K562 (cell line): ENCODE measurements around the gene TMEM222. TPM values are rescaled to one million over a fixed set of nuclear protein-coding genes. Genes with fewer than 3 reads are reported as not detected.

Experiments used
- CBX8 ChIP-seq: fragments of 200-600 bp; sonication (generic); IDR thresholded peaks from 2 replicates; pipeline ENCODE4 v1.6.1; 2012; ENCODE audit warnings: borderline replicate concordance, mixed run types, low read depth, mild to moderate bottlenecking, moderate library complexity, mixed read lengths, low read length, control low read depth, inconsistent platforms; ENCODE audit not compliant: poor library complexity, severe bottlenecking; ENCODE audit errors: extremely low read depth
- FOXK2 ChIP-seq, 2 experiments: fragments of 450-650 bp; IDR thresholded peaks in 1 of 2; conservative IDR thresholded peaks in 1 of 2; 2 replicates each; pipeline ENCODE4 v1.6.1; 2016; ENCODE audit warnings: low read depth in 2 of 2, mild to moderate bottlenecking in 1 of 2
- FOXP1 ChIP-seq: sonication (generic); formaldehyde crosslinking; IDR thresholded peaks from 2 replicates; pipeline ENCODE4 v1.8.0; 2022; ENCODE audit warnings: mild to moderate bottlenecking, missing genetic modification reagents
- GABPA ChIP-seq: fragments of 200-800 bp; sonication (Bioruptor generic); conservative IDR thresholded peaks from 2 replicates; pipeline ENCODE4 v1.6.1; 2016; ENCODE audit warnings: low read depth, missing genetic modification characterization, missing compliant biosample characterization
- IRF2 ChIP-seq: sonication (generic); formaldehyde crosslinking; IDR thresholded peaks from 2 replicates; pipeline ENCODE4 v1.8.1; 2022; ENCODE audit warnings: mild to moderate bottlenecking, missing genetic modification reagents
- MTA3 ChIP-seq: fragments of 450-650 bp; formaldehyde crosslinking; IDR thresholded peaks from 2 replicates; pipeline ENCODE4 v1.6.1; 2017; ENCODE audit warnings: mild to moderate bottlenecking, borderline replicate concordance
- PCBP1 ChIP-seq: fragments of 200-400 bp; formaldehyde crosslinking; IDR thresholded peaks from 2 replicates; pipeline ENCODE4 v1.6.1; 2018; ENCODE audit warnings: mild to moderate bottlenecking, low read depth, low read length; ENCODE audit not compliant: poor library complexity, severe bottlenecking
- PML ChIP-seq: IDR thresholded peaks from 2 replicates; pipeline ENCODE4 v1.6.1; 2012; ENCODE audit warnings: low read length, inconsistent platforms
- POLR2B ChIP-seq: fragments of 450-650 bp; IDR thresholded peaks from 2 replicates; pipeline ENCODE4 v1.6.1; 2018; ENCODE audit warnings: low read depth; ENCODE audit not compliant: partially characterized antibody
- SAP30 ChIP-seq: fragments of 200-600 bp; sonication (generic); IDR thresholded peaks from 2 replicates; pipeline ENCODE4 v1.6.1; 2012; ENCODE audit warnings: borderline replicate concordance, low read depth, mild to moderate bottlenecking, moderate library complexity, low read length, control low read depth, inconsistent platforms; ENCODE audit not compliant: insufficient read depth, poor library complexity, severe bottlenecking
- SMARCA4 ChIP-seq: fragments of 450-650 bp; IDR thresholded peaks from 2 replicates; pipeline ENCODE4 v1.6.1; 2016
- TCFL5 ChIP-seq: fragments of 250-450 bp; sonication (Bioruptor Pico); conservative IDR thresholded peaks from 2 replicates; pipeline ENCODE4 v1.6.1; 2021; ENCODE audit warnings: mild to moderate bottlenecking, moderate library complexity, matching md5 sums
- ZBTB7A ChIP-seq: IDR thresholded peaks from 2 replicates; pipeline ENCODE4 v1.6.1; 2011; ENCODE audit warnings: low read depth, mild to moderate bottlenecking, low read length, moderate library complexity, borderline replicate concordance; ENCODE audit not compliant: control insufficient read depth
- ZNF408 ChIP-seq: fragments of 250-450 bp; sonication (Bioruptor Pico); IDR thresholded peaks from 2 replicates; pipeline ENCODE4 v1.4.0; 2020; ENCODE audit warnings: low read depth, mild to moderate bottlenecking, moderate library complexity
- polyA plus RNA-seq, 8 experiments: library from polyadenylated mRNA; depleted of rRNA in 4 of 8; stranded (reverse) in 5 of 8; unstranded in 3 of 8; fragments of >200 nt; fragmentation: Nextera tagmentation in 2 of 8; fragmentation: Illumina TruSeq in 1 of 8; extraction: Ambion mirVana in 2 of 8; extraction: Trizol in 1 of 8; gene quantifications; 2 replicates each; pipeline versions ENCODE4 v1.2.1 to v1.2.3, GENCODE V29; 2011 to 2014; ENCODE audit warnings: inconsistent platforms in 1 of 8, missing spikeins in 1 of 8
- total RNA-seq, 7 experiments: library from RNA; depleted of rRNA in 6 of 7; stranded (reverse); fragments of >200 nt in 6 of 7; fragmentation: Illumina TruSeq in 2 of 7; extraction: Trizol in 2 of 7; gene quantifications; 2 replicates each; pipeline versions ENCODE4 v1.2.1 to v1.2.3, GENCODE V29; 2011 to 2021; ENCODE audit warnings: low replicate concordance in 1 of 7
- TF ChIP-seq, protein P1 (sequence below): fragments of 450-650 bp; formaldehyde crosslinking; IDR thresholded peaks from 2 replicates; pipeline ENCODE4 v1.4.0; 2020; ENCODE audit warnings: mild to moderate bottlenecking, moderate library complexity
- TF ChIP-seq, protein P2 (sequence below), 2 experiments: IDR thresholded peaks; 2 replicates each; pipeline ENCODE4 v1.6.1; 2011; ENCODE audit warnings: borderline replicate concordance in 1 of 2, control low read depth in 1 of 2, low read depth in 1 of 2, low read length in 1 of 2, mild to moderate bottlenecking in 1 of 2, mixed read lengths in 1 of 2, moderate library complexity in 1 of 2; ENCODE audit not compliant: insufficient read depth in 1 of 2, insufficient read length in 1 of 2, poor library complexity in 1 of 2, severe bottlenecking in 1 of 2; ENCODE audit errors: extremely low read depth in 1 of 2
- TF ChIP-seq, protein P3 (sequence below): IDR thresholded peaks from 3 replicates; pipeline ENCODE4 v1.6.1; 2011; ENCODE audit warnings: borderline replicate concordance, mild to moderate bottlenecking, moderate library complexity; ENCODE audit not compliant: insufficient read length; ENCODE audit errors: extremely low read depth
- TF ChIP-seq, protein P4 (sequence below): IDR thresholded peaks from 2 replicates; pipeline ENCODE4 v1.6.1; 2016; ENCODE audit warnings: missing genetic modification characterization, missing compliant biosample characterization

Gene TMEM222
- total and polyA plus RNA-seq, 9 of the 15 experiments (the other 6 are each of a cell fraction or from before 2014, with no cell fraction given) = 6.9 to 48.0 (median 32.8) TPM

DNA sequence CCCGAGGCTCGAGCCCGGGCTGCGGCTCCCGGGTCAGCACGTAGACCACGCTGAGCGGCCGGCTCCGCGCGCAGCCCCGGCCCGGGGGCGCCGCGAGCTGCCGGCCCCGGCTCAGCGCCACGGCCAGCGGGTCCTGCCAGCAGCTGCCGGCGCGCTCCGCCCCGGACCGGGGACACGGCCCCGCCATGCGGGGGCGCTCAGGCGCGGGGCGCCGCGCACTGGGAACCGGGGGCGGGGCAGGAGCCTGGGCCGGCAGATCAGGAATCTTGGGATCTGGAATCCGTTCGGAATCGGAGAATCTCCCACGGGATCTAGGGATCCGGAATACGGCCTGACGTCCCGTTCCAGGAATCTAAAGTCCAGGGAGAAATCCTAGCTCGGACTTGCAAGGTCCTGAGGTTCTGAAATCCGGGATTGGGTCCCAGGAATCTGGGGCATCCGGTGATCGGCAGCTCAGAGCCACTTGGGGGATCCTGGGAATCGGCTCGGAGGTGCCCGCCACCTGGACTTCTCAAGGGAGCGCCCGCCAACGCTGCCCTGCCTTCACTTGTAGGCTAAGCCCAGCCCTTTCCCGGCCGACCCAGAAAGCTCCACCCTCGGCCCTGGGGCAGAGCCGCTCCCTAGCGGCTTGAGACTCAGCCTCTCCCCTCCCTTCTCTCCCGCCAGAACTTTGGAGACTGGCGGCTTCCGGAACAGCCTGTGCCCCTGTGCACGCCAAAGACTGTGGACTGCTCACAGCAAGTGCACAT lies 44.6 kb downstream of the TMEM222 start, which contains the start of gene MAP3K6 (continued):
- 0 out of 2 replicates have a peak, but pooled peaks have one; percentile 31 for TF ChIP-seq FOXP1 (CRISPR knock-in tag)
- peak; percentile 14; the same call in 1 of the 2 replicates for TF ChIP-seq ZBTB7A
- peak; percentile 82 for TF ChIP-seq SAP30
- TF ChIP-seq, protein P1, sequence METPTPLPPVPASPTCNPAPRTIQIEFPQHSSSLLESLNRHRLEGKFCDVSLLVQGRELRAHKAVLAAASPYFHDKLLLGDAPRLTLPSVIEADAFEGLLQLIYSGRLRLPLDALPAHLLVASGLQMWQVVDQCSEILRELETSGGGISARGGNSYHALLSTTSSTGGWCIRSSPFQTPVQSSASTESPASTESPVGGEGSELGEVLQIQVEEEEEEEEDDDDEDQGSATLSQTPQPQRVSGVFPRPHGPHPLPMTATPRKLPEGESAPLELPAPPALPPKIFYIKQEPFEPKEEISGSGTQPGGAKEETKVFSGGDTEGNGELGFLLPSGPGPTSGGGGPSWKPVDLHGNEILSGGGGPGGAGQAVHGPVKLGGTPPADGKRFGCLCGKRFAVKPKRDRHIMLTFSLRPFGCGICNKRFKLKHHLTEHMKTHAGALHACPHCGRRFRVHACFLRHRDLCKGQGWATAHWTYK (CRISPR knock-in tag) = no peak
- TF ChIP-seq ZNF408 = no peak
- peak; percentile 63 for TF ChIP-seq POLR2B
- no peak; the same call in 1 of the 2 replicates for TF ChIP-seq PML
- TF ChIP-seq, protein P2, sequence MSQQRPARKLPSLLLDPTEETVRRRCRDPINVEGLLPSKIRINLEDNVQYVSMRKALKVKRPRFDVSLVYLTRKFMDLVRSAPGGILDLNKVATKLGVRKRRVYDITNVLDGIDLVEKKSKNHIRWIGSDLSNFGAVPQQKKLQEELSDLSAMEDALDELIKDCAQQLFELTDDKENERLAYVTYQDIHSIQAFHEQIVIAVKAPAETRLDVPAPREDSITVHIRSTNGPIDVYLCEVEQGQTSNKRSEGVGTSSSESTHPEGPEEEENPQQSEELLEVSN (IDR thresholded peaks at IDR 0.05; ENCODE audit: borderline replicate concordance in 1 of 2, extremely low read depth in 1 of 2, insufficient read depth in 1 of 2, insufficient read length in 1 of 2, low read depth in 1 of 2, low read length in 1 of 2, poor library complexity in 1 of 2, severe bottlenecking in 1 of 2) = peak; percentile 49 to 72
- TF ChIP-seq SMARCA4 = no peak; the same call in 1 of the 2 replicates
- TF ChIP-seq, protein P3, sequence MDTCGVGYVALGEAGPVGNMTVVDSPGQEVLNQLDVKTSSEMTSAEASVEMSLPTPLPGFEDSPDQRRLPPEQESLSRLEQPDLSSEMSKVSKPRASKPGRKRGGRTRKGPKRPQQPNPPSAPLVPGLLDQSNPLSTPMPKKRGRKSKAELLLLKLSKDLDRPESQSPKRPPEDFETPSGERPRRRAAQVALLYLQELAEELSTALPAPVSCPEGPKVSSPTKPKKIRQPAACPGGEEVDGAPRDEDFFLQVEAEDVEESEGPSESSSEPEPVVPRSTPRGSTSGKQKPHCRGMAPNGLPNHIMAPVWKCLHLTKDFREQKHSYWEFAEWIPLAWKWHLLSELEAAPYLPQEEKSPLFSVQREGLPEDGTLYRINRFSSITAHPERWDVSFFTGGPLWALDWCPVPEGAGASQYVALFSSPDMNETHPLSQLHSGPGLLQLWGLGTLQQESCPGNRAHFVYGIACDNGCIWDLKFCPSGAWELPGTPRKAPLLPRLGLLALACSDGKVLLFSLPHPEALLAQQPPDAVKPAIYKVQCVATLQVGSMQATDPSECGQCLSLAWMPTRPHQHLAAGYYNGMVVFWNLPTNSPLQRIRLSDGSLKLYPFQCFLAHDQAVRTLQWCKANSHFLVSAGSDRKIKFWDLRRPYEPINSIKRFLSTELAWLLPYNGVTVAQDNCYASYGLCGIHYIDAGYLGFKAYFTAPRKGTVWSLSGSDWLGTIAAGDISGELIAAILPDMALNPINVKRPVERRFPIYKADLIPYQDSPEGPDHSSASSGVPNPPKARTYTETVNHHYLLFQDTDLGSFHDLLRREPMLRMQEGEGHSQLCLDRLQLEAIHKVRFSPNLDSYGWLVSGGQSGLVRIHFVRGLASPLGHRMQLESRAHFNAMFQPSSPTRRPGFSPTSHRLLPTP = no peak
- no peak for TF ChIP-seq IRF2 (CRISPR knock-in tag)
- no peak for TF ChIP-seq TCFL5 (CRISPR knock-in tag)
- 0 out of 2 replicates have a peak, but pooled peaks have one; percentile 18 for TF ChIP-seq GABPA (tag)
- TF ChIP-seq CBX8 = no peak
- TF ChIP-seq, protein P4, sequence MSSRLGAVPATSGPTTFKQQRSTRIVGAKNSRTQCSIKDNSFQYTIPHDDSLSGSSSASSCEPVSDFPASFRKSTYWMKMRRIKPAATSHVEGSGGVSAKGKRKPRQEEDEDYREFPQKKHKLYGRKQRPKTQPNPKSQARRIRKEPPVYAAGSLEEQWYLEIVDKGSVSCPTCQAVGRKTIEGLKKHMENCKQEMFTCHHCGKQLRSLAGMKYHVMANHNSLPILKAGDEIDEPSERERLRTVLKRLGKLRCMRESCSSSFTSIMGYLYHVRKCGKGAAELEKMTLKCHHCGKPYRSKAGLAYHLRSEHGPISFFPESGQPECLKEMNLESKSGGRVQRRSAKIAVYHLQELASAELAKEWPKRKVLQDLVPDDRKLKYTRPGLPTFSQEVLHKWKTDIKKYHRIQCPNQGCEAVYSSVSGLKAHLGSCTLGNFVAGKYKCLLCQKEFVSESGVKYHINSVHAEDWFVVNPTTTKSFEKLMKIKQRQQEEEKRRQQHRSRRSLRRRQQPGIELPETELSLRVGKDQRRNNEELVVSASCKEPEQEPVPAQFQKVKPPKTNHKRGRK (tag) = no peak
- no peak for TF ChIP-seq FOXK2 (conservative IDR thresholded peaks at IDR 0.05 in 1 of 2, IDR thresholded peaks at IDR 0.05 in 1 of 2; ENCODE audit: low read depth in 2 of 2)
- peak; percentile 54; the same call in 1 of the 2 replicates for TF ChIP-seq MTA3
- no peak for TF ChIP-seq PCBP1
